Panc1 (cell line): Measurements from ENCODE around the gene COQ8A. TPM values are rescaled to one million over a fixed set of nuclear protein-coding genes. Genes with fewer than 3 reads are reported as not detected.

Source experiments
- ATAC-seq: fragments of 200-7000 bp; cut with Tn5 transposase; 2 replicates; pipeline ENCODE4 v1.9.1; 2020; ENCODE audit warnings: mild to moderate bottlenecking, moderate library complexity
- BruUV-seq: library from RNA; stranded (reverse); fragments of 400-500 nt; replicated peaks from 2 replicates; lab custom pipeline; 2021; lab: Mats Ljungman, UMichigan
- CTCF ChIA-PET: fragments of 300-600 bp; sonication (Branson Sonifier 250); formaldehyde crosslinking; loops from one replicate; lab custom pipeline; 2022; ENCODE audit warnings: antibody characterized with exemption; lab: Charles Lee
- POLR2A ChIA-PET: fragments of 300-600 bp; sonication (Branson Sonifier 250); formaldehyde crosslinking; loops from one replicate; lab custom pipeline; 2022; ENCODE audit warnings: antibody characterized with exemption; lab: Charles Lee
- DNase-seq: peaks from one replicate; pipeline ENCODE4 v3.0.0-alpha.2; 2010; ENCODE audit warnings: low read depth, low spot score
- H3K27ac ChIP-seq: 2 replicates; pipeline ENCODE4 v1.5.1; 2011; ENCODE audit warnings: mild to moderate bottlenecking, low read length, inconsistent platforms
- H3K27me3 ChIP-seq: fragments of 200-500 bp; sonication (Bioruptor generic); 2 replicates; pipeline ENCODE4 v1.6.0; 2014; ENCODE audit warnings: low read length, inconsistent platforms; ENCODE audit not compliant: control insufficient read depth, insufficient read depth
- H3K36me3 ChIP-seq: fragments of 200-500 bp; sonication (Bioruptor generic); 2 replicates; pipeline ENCODE4 v1.5.1; 2014; ENCODE audit warnings: inconsistent platforms, mild to moderate bottlenecking, low read length, moderate library complexity; ENCODE audit not compliant: control insufficient read depth, insufficient read depth
- H3K4me1 ChIP-seq: 2 replicates; pipeline ENCODE4 v1.5.1; 2011; ENCODE audit warnings: inconsistent platforms, mild to moderate bottlenecking, low read length, moderate library complexity; ENCODE audit not compliant: control insufficient read depth, insufficient read depth
- H3K4me3 ChIP-seq, 2 experiments: 2 replicates each; pipeline ENCODE4 v1.5.1; 2011 to 2012; ENCODE audit warnings: low read depth in 2 of 2, low read length in 2 of 2, mild to moderate bottlenecking in 2 of 2, inconsistent platforms in 1 of 2, moderate library complexity in 1 of 2
- H3K9me3 ChIP-seq: fragments of 200-500 bp; sonication (Bioruptor generic); 2 replicates; pipeline ENCODE4 v1.5.1; 2014; ENCODE audit warnings: low read depth, mild to moderate bottlenecking, inconsistent platforms, low read length, moderate library complexity; ENCODE audit not compliant: control insufficient read depth, insufficient read depth
- POLR2AphosphoS5 ChIP-seq: IDR thresholded peaks from 2 replicates; pipeline ENCODE4 v1.6.1; 2012; ENCODE audit warnings: mild to moderate bottlenecking, low read depth, low read length, moderate library complexity
- SIN3A ChIP-seq: IDR thresholded peaks from 2 replicates; pipeline ENCODE4 v1.6.1; 2012; ENCODE audit warnings: low read depth, mild to moderate bottlenecking, low read length, moderate library complexity, borderline replicate concordance; ENCODE audit not compliant: insufficient read depth
- TCF7L2 ChIP-seq: IDR thresholded peaks from 2 replicates; pipeline ENCODE4 v1.6.1; 2011; ENCODE audit warnings: mild to moderate bottlenecking, low read depth, low read length, inconsistent platforms
- in situ Hi-C: cut with HindIII; loops from 2 replicates; pipeline ENCODE4 v1.10.0; 2016; ENCODE audit warnings: low sequenced_read_pairs, low pct_unique_long_range_greater_than_20kb
- intact Hi-C: fragments of 100-400 bp; cut with micrococcal nuclease; formaldehyde crosslinking; loops from one replicate; pipeline ENCODE4 v1.10.0; 2022; ENCODE audit not compliant: unreplicated experiment
- total RNA-seq: library from RNA; stranded (reverse); gene quantifications from one replicate; pipeline ENCODE4 v1.2.1, GENCODE V29; 2021; ENCODE audit not compliant: unreplicated experiment
- TF ChIP-seq, protein P1 (sequence below): fragments of 450-650 bp; IDR thresholded peaks from 2 replicates; pipeline ENCODE4 v1.5.1; 2017; ENCODE audit warnings: mild to moderate bottlenecking
- TF ChIP-seq, protein P2 (sequence below), 2 experiments: IDR thresholded peaks; 2 replicates each; pipeline ENCODE4 v1.6.1; 2011 to 2012; ENCODE audit warnings: low read depth in 2 of 2, control low read depth in 1 of 2, low read length in 1 of 2, mild to moderate bottlenecking in 1 of 2, moderate library complexity in 1 of 2; ENCODE audit not compliant: insufficient read depth in 1 of 2

The COQ8A gene
- total RNA-seq, 1 experiment from 2014 or later, result 15.1 TPM

DNA sequence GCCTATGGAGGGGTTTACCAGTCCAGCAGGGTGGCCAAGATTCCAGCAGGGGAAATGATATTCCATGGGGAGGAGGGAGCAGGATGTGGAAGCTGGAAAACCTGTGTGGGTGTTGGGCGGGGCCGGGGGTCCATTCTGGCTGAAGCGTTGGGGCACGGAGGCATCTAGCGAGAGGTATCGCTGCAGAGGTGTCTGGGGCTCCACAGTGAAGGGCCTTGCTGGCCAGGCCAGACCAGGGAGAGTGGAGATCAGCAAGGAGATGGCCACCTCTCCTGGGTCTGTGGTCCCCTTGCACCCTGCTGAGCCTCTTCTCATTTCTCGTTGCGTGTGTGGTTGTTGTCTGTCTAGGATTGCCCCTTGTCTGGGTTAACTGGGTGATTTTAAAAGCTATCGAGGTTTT lies 6.2 kb downstream of the COQ8A start:
- intact Hi-C loops, result no loop called here
- POLR2A ChIA-PET, result interaction anchor here (0.6 kb wide), 1 partner anchor 84 kb away, joined by 3 read pairs; no protein-coding TSS in a partner anchor

DNA sequence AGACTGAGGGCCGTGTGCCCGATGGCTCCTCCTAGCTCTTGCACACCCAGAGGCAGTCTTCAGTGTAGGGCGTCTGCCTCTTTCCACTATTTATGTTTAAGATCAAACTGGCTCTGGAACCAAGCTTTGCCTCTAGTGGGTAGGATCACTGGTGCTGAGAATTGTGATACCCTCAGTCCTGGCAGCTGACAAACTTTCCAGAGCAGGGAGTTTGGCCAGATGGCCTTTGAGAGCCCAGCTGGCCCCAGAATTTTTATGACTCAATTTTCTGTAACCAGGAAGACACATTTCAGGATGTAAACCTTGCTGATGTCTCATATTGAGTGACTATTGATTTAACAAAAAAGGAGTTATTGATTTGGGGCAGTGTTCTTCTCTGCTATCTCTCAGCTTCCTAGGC lies 6.7 kb downstream of the COQ8A start:
- CTCF ChIA-PET, result no interaction called here
- H3K4me1 ChIP-seq, result peaks cover 21% of the 10 kb centered on the region
- BruUV-seq, result no TSS peak
- no peaks in the 10 kb centered on the region for H3K27me3 ChIP-seq
- H3K27ac ChIP-seq, result no peak overlapping the region
- no peak for TF ChIP-seq POLR2AphosphoS5
- TF ChIP-seq SIN3A, result no peak
- TF ChIP-seq TCF7L2, result no peak
- TF ChIP-seq, protein P1, sequence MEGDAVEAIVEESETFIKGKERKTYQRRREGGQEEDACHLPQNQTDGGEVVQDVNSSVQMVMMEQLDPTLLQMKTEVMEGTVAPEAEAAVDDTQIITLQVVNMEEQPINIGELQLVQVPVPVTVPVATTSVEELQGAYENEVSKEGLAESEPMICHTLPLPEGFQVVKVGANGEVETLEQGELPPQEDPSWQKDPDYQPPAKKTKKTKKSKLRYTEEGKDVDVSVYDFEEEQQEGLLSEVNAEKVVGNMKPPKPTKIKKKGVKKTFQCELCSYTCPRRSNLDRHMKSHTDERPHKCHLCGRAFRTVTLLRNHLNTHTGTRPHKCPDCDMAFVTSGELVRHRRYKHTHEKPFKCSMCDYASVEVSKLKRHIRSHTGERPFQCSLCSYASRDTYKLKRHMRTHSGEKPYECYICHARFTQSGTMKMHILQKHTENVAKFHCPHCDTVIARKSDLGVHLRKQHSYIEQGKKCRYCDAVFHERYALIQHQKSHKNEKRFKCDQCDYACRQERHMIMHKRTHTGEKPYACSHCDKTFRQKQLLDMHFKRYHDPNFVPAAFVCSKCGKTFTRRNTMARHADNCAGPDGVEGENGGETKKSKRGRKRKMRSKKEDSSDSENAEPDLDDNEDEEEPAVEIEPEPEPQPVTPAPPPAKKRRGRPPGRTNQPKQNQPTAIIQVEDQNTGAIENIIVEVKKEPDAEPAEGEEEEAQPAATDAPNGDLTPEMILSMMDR, result no peak
- TF ChIP-seq, protein P2, sequence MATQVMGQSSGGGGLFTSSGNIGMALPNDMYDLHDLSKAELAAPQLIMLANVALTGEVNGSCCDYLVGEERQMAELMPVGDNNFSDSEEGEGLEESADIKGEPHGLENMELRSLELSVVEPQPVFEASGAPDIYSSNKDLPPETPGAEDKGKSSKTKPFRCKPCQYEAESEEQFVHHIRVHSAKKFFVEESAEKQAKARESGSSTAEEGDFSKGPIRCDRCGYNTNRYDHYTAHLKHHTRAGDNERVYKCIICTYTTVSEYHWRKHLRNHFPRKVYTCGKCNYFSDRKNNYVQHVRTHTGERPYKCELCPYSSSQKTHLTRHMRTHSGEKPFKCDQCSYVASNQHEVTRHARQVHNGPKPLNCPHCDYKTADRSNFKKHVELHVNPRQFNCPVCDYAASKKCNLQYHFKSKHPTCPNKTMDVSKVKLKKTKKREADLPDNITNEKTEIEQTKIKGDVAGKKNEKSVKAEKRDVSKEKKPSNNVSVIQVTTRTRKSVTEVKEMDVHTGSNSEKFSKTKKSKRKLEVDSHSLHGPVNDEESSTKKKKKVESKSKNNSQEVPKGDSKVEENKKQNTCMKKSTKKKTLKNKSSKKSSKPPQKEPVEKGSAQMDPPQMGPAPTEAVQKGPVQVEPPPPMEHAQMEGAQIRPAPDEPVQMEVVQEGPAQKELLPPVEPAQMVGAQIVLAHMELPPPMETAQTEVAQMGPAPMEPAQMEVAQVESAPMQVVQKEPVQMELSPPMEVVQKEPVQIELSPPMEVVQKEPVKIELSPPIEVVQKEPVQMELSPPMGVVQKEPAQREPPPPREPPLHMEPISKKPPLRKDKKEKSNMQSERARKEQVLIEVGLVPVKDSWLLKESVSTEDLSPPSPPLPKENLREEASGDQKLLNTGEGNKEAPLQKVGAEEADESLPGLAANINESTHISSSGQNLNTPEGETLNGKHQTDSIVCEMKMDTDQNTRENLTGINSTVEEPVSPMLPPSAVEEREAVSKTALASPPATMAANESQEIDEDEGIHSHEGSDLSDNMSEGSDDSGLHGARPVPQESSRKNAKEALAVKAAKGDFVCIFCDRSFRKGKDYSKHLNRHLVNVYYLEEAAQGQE (IDR thresholded peaks at IDR 0.05; ENCODE audit: insufficient read depth in 1 of 2, low read depth in 2 of 2, low read length in 1 of 2), result no peak
- no peaks in the 10 kb centered on the region for H3K36me3 ChIP-seq
- intact Hi-C loops, result no loop called here
- ATAC-seq (no peak), DNase-seq (no peak)
- POLR2A ChIA-PET, result interaction anchor here (0.6 kb wide), 1 partner anchor 84 kb away, joined by 3 read pairs; no protein-coding TSS in a partner anchor
- H3K9me3 ChIP-seq, result no peaks in the 10 kb centered on the region
- in situ Hi-C loops, result no loop called here
- H3K4me3 ChIP-seq, result no peak overlapping the region

More for the DNA sequence above, 6.2 kb downstream of the COQ8A start:
- BruUV-seq, result no TSS peak
- no peaks in the 10 kb centered on the region for H3K27me3 ChIP-seq
- DNase-seq (no peak), ATAC-seq (no peak)
- H3K9me3 ChIP-seq, result no peaks in the 10 kb centered on the region
- no peak overlapping the region for H3K4me3 ChIP-seq
- peaks cover 21% of the 10 kb centered on the region for H3K4me1 ChIP-seq
- TF ChIP-seq, protein P1, result no peak
- TF ChIP-seq, protein P2 (IDR thresholded peaks at IDR 0.05; ENCODE audit: insufficient read depth in 1 of 2, low read depth in 2 of 2, low read length in 1 of 2), result no peak
- TF ChIP-seq POLR2AphosphoS5 (no peak), SIN3A (no peak), TCF7L2 (no peak)
- in situ Hi-C loops, result no loop called here
- H3K27ac ChIP-seq, result no peak overlapping the region
- CTCF ChIA-PET, result interaction anchor here (0.6 kb wide), 1 partner anchor 80 kb away, joined by 6 read pairs; no protein-coding TSS in a partner anchor
- no peaks in the 10 kb centered on the region for H3K36me3 ChIP-seq
